BE2C (cell line): ENCODE results near the gene SEMA3F.

Source experiments
- DNase-seq: peaks from one replicate; pipeline ENCODE4 v3.0.0-alpha.2; 2020
- H3K27me3 ChIP-seq: fragments of 250-450 bp; sonication (Bioruptor Pico); 2 replicates; pipeline ENCODE4 v1.5.1; 2020; ENCODE audit warnings: mild to moderate bottlenecking
- H3K36me3 ChIP-seq: fragments of 250-450 bp; sonication (Bioruptor Pico); 2 replicates; pipeline ENCODE4 v1.5.1; 2020; ENCODE audit warnings: mild to moderate bottlenecking
- H3K4me1 ChIP-seq: fragments of 250-450 bp; sonication (Bioruptor Pico); 2 replicates; pipeline ENCODE4 v1.5.1; 2020
- H3K4me3 ChIP-seq: 2 replicates; pipeline ENCODE4 v1.5.1; 2011; ENCODE audit warnings: low read depth, low read length
- H3K9me3 ChIP-seq: fragments of 250-450 bp; sonication (Bioruptor Pico); 2 replicates; pipeline ENCODE4 v1.5.1; 2020
- CTCF ChIP-seq: IDR thresholded peaks from 2 replicates; pipeline ENCODE4 v1.5.1; 2012; ENCODE audit warnings: mild to moderate bottlenecking, low read depth, low read length

Gene SEMA3F

GRCh38 chr3:50166620-50167019, 11.5 kb downstream of the SEMA3F start:
- H3K27me3 ChIP-seq = no peaks in the 10 kb centered on the region
- TF ChIP-seq CTCF = no peak
- H3K36me3 ChIP-seq = no peaks in the 10 kb centered on the region

GRCh38 chr3:50167069-50167840, 12.1 kb downstream of the SEMA3F start:
- no peak for DNase-seq
- H3K36me3 ChIP-seq = no peaks in the 10 kb centered on the region
- H3K9me3 ChIP-seq = no peaks in the 10 kb centered on the region
- TF ChIP-seq CTCF = no peak
- no peaks in the 10 kb centered on the region for H3K27me3 ChIP-seq
- peaks cover 3% of the 10 kb centered on the region; the same call in 1 of the 2 replicates for H3K4me1 ChIP-seq
- H3K4me3 ChIP-seq = no peak overlapping the region

More at GRCh38 chr3:50166620-50167019, 11.5 kb downstream of the SEMA3F start:
- Histone ChIP-seq H3K4me1 (peaks cover 3% of the 10 kb centered on the region; the same call in 1 of the 2 replicates), H3K9me3 (no peaks in the 10 kb centered on the region), H3K4me3 (no peak overlapping the region)
- no peak for DNase-seq

GRCh38 chr3:50167841-50168209, 12.7 kb downstream of the SEMA3F start:
- H3K4me3 ChIP-seq = no peak overlapping the region
- DNase-seq = no peak
- H3K9me3 ChIP-seq = no peaks in the 10 kb centered on the region
- H3K27me3 ChIP-seq = no peaks in the 10 kb centered on the region
- peaks cover 3% of the 10 kb centered on the region; the same call in 1 of the 2 replicates for H3K4me1 ChIP-seq
- H3K36me3 ChIP-seq = no peaks in the 10 kb centered on the region
- TF ChIP-seq CTCF = no peak

GRCh38 chr3:50168388-50168787, 13.3 kb downstream of the SEMA3F start:
- no peaks in the 10 kb centered on the region for H3K9me3 ChIP-seq
- H3K36me3 ChIP-seq = no peaks in the 10 kb centered on the region
- no peak for TF ChIP-seq CTCF
- peaks cover 3% of the 10 kb centered on the region; the same call in 1 of the 2 replicates for H3K4me1 ChIP-seq
- no peak overlapping the region for H3K4me3 ChIP-seq
- H3K27me3 ChIP-seq = no peaks in the 10 kb centered on the region
- DNase-seq = no peak

- peaks cover 3% of the 10 kb centered on the region; the same call in 1 of the 2 replicates for H3K4me1 ChIP-seq
- no peaks in the 10 kb centered on the region for H3K27me3 ChIP-seq
- no peak overlapping the region for H3K4me3 ChIP-seq
- no peaks in the 10 kb centered on the region for H3K9me3 ChIP-seq
- no peak for TF ChIP-seq CTCF
- no peak for DNase-seq
- H3K36me3 ChIP-seq = no peaks in the 10 kb centered on the region
Observed at GRCh38 chr3:50168791-50169190, 13.7 kb downstream of the SEMA3F start.

GRCh38 chr3:50169232-50169832, 14.2 kb downstream of the SEMA3F start:
- H3K4me3 ChIP-seq = no peak overlapping the region
- TF ChIP-seq CTCF = no peak
- no peaks in the 10 kb centered on the region for H3K9me3 ChIP-seq
- H3K4me1 ChIP-seq = peaks cover 3% of the 10 kb centered on the region; the same call in 1 of the 2 replicates
- H3K27me3 ChIP-seq = no peaks in the 10 kb centered on the region
- H3K36me3 ChIP-seq = no peaks in the 10 kb centered on the region
- no peak for DNase-seq
